IMR-90 (cell line): ENCODE data around the gene MICAL2. TPM values are rescaled to one million over a fixed set of nuclear protein-coding genes. Genes with fewer than 3 reads are reported as not detected.

Source experiments
- ATAC-seq: fragments of 200-7000 bp; cut with Tn5 transposase; 2 replicates; pipeline ENCODE4 v1.9.1; 2020; ENCODE audit warnings: low read depth, mild to moderate bottlenecking, moderate library complexity
- BruUV-seq: library from RNA; stranded (reverse); fragments of 400-500 nt; replicated peaks from 2 replicates; lab custom pipeline; 2021; lab: Mats Ljungman, UMichigan
- CTCF ChIA-PET: fragments of 300-600 bp; formaldehyde crosslinking; extraction: SDS; loops from one replicate; lab custom pipeline; 2021; ENCODE audit warnings: antibody characterized with exemption; lab: Yijun Ruan, JAX
- POLR2A ChIA-PET: fragments of 300-600 bp; sonication (Branson Sonifier 250); formaldehyde crosslinking; loops from one replicate; lab custom pipeline; 2022; ENCODE audit warnings: antibody characterized with exemption; ENCODE audit not compliant: unreplicated experiment; lab: Charles Lee
- DNase-seq: peaks from one replicate; pipeline ENCODE4 v3.0.0; 2013
- H2AFZ ChIP-seq: replicated peaks from 2 replicates; pipeline ENCODE3; 2013; ENCODE audit warnings: low read length, mild to moderate bottlenecking; ENCODE audit not compliant: poor library complexity
- H2AK5ac ChIP-seq: 2 replicates; pipeline ENCODE4 v1.6.1; 2013; ENCODE audit warnings: low read depth, low read length, inconsistent platforms
- H2AK9ac ChIP-seq: replicated peaks from 2 replicates; pipeline ENCODE3; 2013; ENCODE audit warnings: mild to moderate bottlenecking, low read depth, low read length, moderate library complexity; ENCODE audit not compliant: poor library complexity
- H2BK120ac ChIP-seq: 2 replicates; pipeline ENCODE4 v1.6.1; 2013; ENCODE audit warnings: low read depth, low read length, inconsistent platforms
- H2BK15ac ChIP-seq: 3 replicates; pipeline ENCODE4 v1.6.1; 2013; ENCODE audit warnings: low read depth, low read length, inconsistent platforms
- H2BK20ac ChIP-seq: 2 replicates; pipeline ENCODE4 v1.6.1; 2013; ENCODE audit warnings: low read depth, mild to moderate bottlenecking, inconsistent platforms, low read length, moderate library complexity
- H2BK5ac ChIP-seq: 2 replicates; pipeline ENCODE4 v1.6.1; 2013; ENCODE audit warnings: mild to moderate bottlenecking, low read depth, low read length, inconsistent platforms; ENCODE audit not compliant: poor library complexity, severe bottlenecking
- H3K14ac ChIP-seq: replicated peaks from 2 replicates; pipeline ENCODE4 v1.6.1; 2013; ENCODE audit warnings: low read depth, low read length, inconsistent platforms
- H3K18ac ChIP-seq: 2 replicates; pipeline ENCODE4 v1.6.1; 2013; ENCODE audit warnings: low read depth, low read length, control low read depth
- H3K23ac ChIP-seq: 2 replicates; pipeline ENCODE4 v1.6.1; 2013; ENCODE audit warnings: low read depth, low read length, inconsistent platforms
- H3K27ac ChIP-seq: 2 replicates; pipeline ENCODE4 v1.5.1; 2013; ENCODE audit warnings: mild to moderate bottlenecking, control low read depth, low read length; ENCODE audit not compliant: insufficient read depth
- H3K27me3 ChIP-seq: 2 replicates; pipeline ENCODE4 v1.6.1; 2013; ENCODE audit warnings: low read length; ENCODE audit not compliant: control insufficient read depth, insufficient read depth
- H3K36me3 ChIP-seq: 2 replicates; pipeline ENCODE4 v1.6.1; 2013; ENCODE audit warnings: low read length, mixed read lengths; ENCODE audit not compliant: control insufficient read depth, insufficient read depth
- H3K4ac ChIP-seq: 2 replicates; pipeline ENCODE4 v1.6.1; 2013; ENCODE audit warnings: low read depth, low read length, inconsistent platforms
- H3K4me1 ChIP-seq: 2 replicates; pipeline ENCODE4 v1.6.1; 2013; ENCODE audit warnings: low read length, mixed read lengths; ENCODE audit not compliant: control insufficient read depth, insufficient read depth
- H3K4me2 ChIP-seq: 2 replicates; pipeline ENCODE4 v1.6.1; 2013; ENCODE audit warnings: low read depth, mild to moderate bottlenecking, control low read depth, low read length, moderate library complexity
- H3K4me3 ChIP-seq: 2 replicates; pipeline ENCODE4 v1.5.1; 2013; ENCODE audit warnings: low read depth, mild to moderate bottlenecking, control low read depth, low read length, moderate library complexity; ENCODE audit not compliant: insufficient read depth
- H3K56ac ChIP-seq: 2 replicates; pipeline ENCODE4 v1.6.1; 2013; ENCODE audit warnings: low read length, inconsistent platforms; ENCODE audit not compliant: insufficient read depth; ENCODE audit errors: extremely low read depth
- H3K79me1 ChIP-seq, 2 experiments: 2 replicates each; pipeline ENCODE4 v1.6.1; 2013; ENCODE audit warnings: low read length in 2 of 2, inconsistent platforms in 1 of 2, low read depth in 1 of 2
- H3K9ac ChIP-seq: 2 replicates; pipeline ENCODE4 v1.6.1; 2013; ENCODE audit warnings: low read depth, low read length, control low read depth
- H3K9me1 ChIP-seq: 2 replicates; pipeline ENCODE4 v1.6.1; 2013; ENCODE audit warnings: low read length, inconsistent platforms; ENCODE audit not compliant: insufficient read depth
- H3K9me3 ChIP-seq: 2 replicates; pipeline ENCODE4 v1.6.1; 2013; ENCODE audit warnings: low read length; ENCODE audit not compliant: control insufficient read depth, insufficient read depth
- H4K20me1 ChIP-seq: 2 replicates; pipeline ENCODE4 v1.6.1; 2013; ENCODE audit warnings: low read length, inconsistent platforms; ENCODE audit not compliant: insufficient read depth
- H4K5ac ChIP-seq: 2 replicates; pipeline ENCODE4 v1.6.1; 2013; ENCODE audit warnings: mild to moderate bottlenecking, low read depth, low read length, control low read depth
- H4K8ac ChIP-seq, 2 experiments: 2 replicates each; pipeline ENCODE4 v1.6.1; 2013; ENCODE audit warnings: low read depth in 2 of 2, low read length in 2 of 2, control low read depth in 1 of 2, inconsistent platforms in 1 of 2
- H4K91ac ChIP-seq: 2 replicates; pipeline ENCODE4 v1.6.1; 2013; ENCODE audit warnings: low read depth, low read length, inconsistent platforms; ENCODE audit not compliant: insufficient read depth
- BHLHE40 ChIP-seq: fragments of 150-350 bp; IDR thresholded peaks from 2 replicates; pipeline ENCODE4 v1.6.1; 2016; ENCODE audit warnings: mild to moderate bottlenecking, low read depth, low read length
- CEBPB ChIP-seq: IDR thresholded peaks from 2 replicates; pipeline ENCODE4 v1.6.1; 2012; ENCODE audit warnings: low read depth, low read length, improper control_type of control experiment
- CHD1 ChIP-seq: IDR thresholded peaks from 2 replicates; pipeline ENCODE4 v1.6.1; 2012; ENCODE audit warnings: low read depth, low read length, improper control_type of control experiment
- CTCF ChIP-seq: conservative IDR thresholded peaks from 2 replicates; pipeline ENCODE4 v1.5.1; 2012; ENCODE audit warnings: mild to moderate bottlenecking, low read depth, low read length, improper control_type of control experiment
- ELK1 ChIP-seq: fragments of 150-350 bp; IDR thresholded peaks from 2 replicates; pipeline ENCODE4 v1.6.1; 2016; ENCODE audit warnings: low read depth, mild to moderate bottlenecking, low read length, moderate library complexity, borderline replicate concordance
- FOS ChIP-seq: fragments of 150-350 bp; IDR thresholded peaks from 2 replicates; pipeline ENCODE4 v1.6.1; 2016; ENCODE audit warnings: low read depth, low read length
- MAFK ChIP-seq: IDR thresholded peaks from 2 replicates; pipeline ENCODE4 v1.6.1; 2012; ENCODE audit warnings: low read depth, low read length, improper control_type of control experiment
- MAZ ChIP-seq: IDR thresholded peaks from 2 replicates; pipeline ENCODE4 v1.6.1; 2012; ENCODE audit warnings: low read depth, mild to moderate bottlenecking, low read length, improper control_type of control experiment, moderate library complexity, borderline replicate concordance
- MXI1 ChIP-seq: IDR thresholded peaks from 2 replicates; pipeline ENCODE4 v1.6.1; 2012; ENCODE audit warnings: low read depth, mild to moderate bottlenecking, low read length, moderate library complexity, borderline replicate concordance
- NFE2L2 ChIP-seq: fragments of 150-350 bp; IDR thresholded peaks from 2 replicates; pipeline ENCODE4 v1.6.1; 2016; ENCODE audit warnings: low read depth, mild to moderate bottlenecking, low read length
- POLR2A ChIP-seq: IDR thresholded peaks from 2 replicates; pipeline ENCODE4 v1.6.1; 2012; ENCODE audit warnings: mild to moderate bottlenecking, low read depth, low read length
- RAD21 ChIP-seq: IDR thresholded peaks from 2 replicates; pipeline ENCODE4 v1.6.1; 2012; ENCODE audit warnings: low read length, improper control_type of control experiment
- RCOR1 ChIP-seq: IDR thresholded peaks from 2 replicates; pipeline ENCODE4 v1.6.1; 2012; ENCODE audit warnings: mild to moderate bottlenecking, low read length, improper control_type of control experiment; ENCODE audit not compliant: insufficient replicate concordance
- RFX5 ChIP-seq: IDR thresholded peaks from 2 replicates; pipeline ENCODE4 v1.8.0; 2012; ENCODE audit warnings: low read depth, mild to moderate bottlenecking, low read length, moderate library complexity
- SMC3 ChIP-seq: fragments of 150-350 bp; IDR thresholded peaks from 2 replicates; pipeline ENCODE4 v1.6.1; 2016; ENCODE audit warnings: low read depth, mild to moderate bottlenecking, antibody characterized with exemption, low read length, moderate library complexity
- USF2 ChIP-seq: fragments of 150-350 bp; IDR thresholded peaks from 2 replicates; pipeline ENCODE4 v1.6.1; 2017; ENCODE audit warnings: mild to moderate bottlenecking, antibody characterized with exemption, low read length, low read depth
- WGBS, 2 experiments: methylation state at CpG; one replicate each; pipeline versions ENCODE4 v1.1.5 to v1.1.7; 2013; ENCODE audit warnings: missing lambda C conversion rate in 2 of 2; ENCODE audit not compliant: insufficient read length in 1 of 2; ENCODE audit errors: extremely low coverage in 2 of 2; 5-methylcytosine and 5-hydroxymethylcytosine counted together
- dilution Hi-C: fragments of 300-500 bp; cut with HindIII; formaldehyde crosslinking; loops from one replicate; pipeline ENCODE4 v1.14.3; 2018; ENCODE audit warnings: low sequenced_read_pairs; ENCODE audit not compliant: unreplicated experiment
- in situ Hi-C: fragments of 300-500 bp; cut with MboI; formaldehyde crosslinking; loops from 3 replicates; pipeline ENCODE4 v1.14.3; 2019; ENCODE audit warnings: low sequenced_read_pairs, inconsistent platforms, mixed read lengths
- intact Hi-C: fragments of 100-400 bp; cut with micrococcal nuclease; formaldehyde crosslinking; loops from 2 replicates; pipeline ENCODE4 v1.10.0; 2022
- polyA plus RNA-seq, 3 experiments: library from polyadenylated mRNA; depleted of rRNA; stranded (reverse); fragments of >200 nt; gene quantifications; 2 replicates each; pipeline ENCODE4 v1.2.3, GENCODE V29; 2012; ENCODE audit warnings: low replicate concordance in 1 of 3
- total RNA-seq: library from RNA; depleted of rRNA; stranded (reverse); fragments of >200 nt; gene quantifications from 2 replicates; pipeline ENCODE4 v1.2.3, GENCODE V29; 2012

The MICAL2 gene
- total and polyA plus RNA-seq, 2 of the 4 experiments (the other 2 are of a cell fraction), result 170 to 336 TPM

- no peak overlapping the region for H4K5ac ChIP-seq
- intact Hi-C loops, result no loop called here
- no TSS peak for BruUV-seq
Observed at GRCh38 chr11:12242966-12243365, 132.6 kb downstream of the MICAL2 start.

More at GRCh38 chr11:12242966-12243365, 132.6 kb downstream of the MICAL2 start:
- Histone ChIP-seq H3K14ac (no peak overlapping the region), H3K4me3 (no peak overlapping the region), H2AK9ac (no peak overlapping the region), H3K56ac (no peak overlapping the region), H3K18ac (no peak overlapping the region), H2BK20ac (no peak overlapping the region), H3K9ac (no peak overlapping the region), H3K4me1 (no peaks in the 10 kb centered on the region; the same call in none of the 2 replicates), H4K20me1 (no peaks in the 10 kb centered on the region), H3K27ac (no peak overlapping the region), H4K91ac (no peak overlapping the region), H3K4me2 (no peak overlapping the region), H2BK5ac (no peak overlapping the region), H3K9me1 (peaks cover 36% of the 10 kb centered on the region), H3K23ac (no peak overlapping the region), H2AFZ (no peak overlapping the region), H3K4ac (no peak overlapping the region), H2BK120ac (no peak overlapping the region), H3K36me3 (peaks cover 56% of the 10 kb centered on the region), H2AK5ac (no peak overlapping the region), H4K8ac (no peak overlapping the region), H2BK15ac (no peak overlapping the region), H3K27me3 (no peaks in the 10 kb centered on the region), H3K9me3 (no peaks in the 10 kb centered on the region), H3K79me1 (peaks cover 34 to 97% of the 10 kb centered on the region in 2 experiments)
- WGBS, 2 experiments, result no CpG with 5 or more reads among the region's 2 CpGs
- ATAC-seq (no peak), DNase-seq (no peak)
- CTCF ChIA-PET, result no interaction called here
- in situ Hi-C loops, result no loop called here
- dilution Hi-C loops, result no loop called here
- POLR2A ChIA-PET, result no interaction called here
- TF ChIP-seq SMC3, result no peak
- TF ChIP-seq POLR2A, result no peak
- no peak for TF ChIP-seq RFX5
- no peak for TF ChIP-seq NFE2L2
- no peak for TF ChIP-seq ELK1
- TF ChIP-seq MXI1, result no peak
- TF ChIP-seq CEBPB, result no peak
- TF ChIP-seq BHLHE40, result no peak
- no peak for TF ChIP-seq RCOR1
- no peak for TF ChIP-seq MAZ
- TF ChIP-seq RAD21, result no peak
- TF ChIP-seq CHD1, result no peak
- TF ChIP-seq FOS, result no peak
- no peak for TF ChIP-seq USF2
- no peak for TF ChIP-seq MAFK
- no peak for TF ChIP-seq CTCF
